ENCODE results near the gene TMEM243.

DNA sequence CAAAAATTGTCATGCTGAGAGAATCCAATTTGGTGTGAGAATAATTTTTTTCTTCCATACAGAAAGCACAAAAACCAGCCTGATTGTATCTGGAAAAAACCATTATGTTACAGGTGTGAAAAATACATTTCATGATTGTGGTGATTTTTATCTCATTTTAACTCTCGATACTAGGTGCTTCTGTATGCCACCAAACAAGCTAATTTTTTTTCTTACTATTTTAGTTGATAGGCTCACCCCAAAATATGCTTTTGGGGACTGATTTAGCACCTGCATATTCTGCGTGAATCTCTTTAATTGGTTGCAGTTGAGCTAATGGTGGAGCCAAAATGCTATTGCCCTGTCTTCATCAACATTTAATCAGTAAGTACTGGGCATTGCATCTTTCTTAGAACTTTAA is 65.4 kb downstream of the TMEM243 start:
- TF ChIP-seq, protein P1, sequence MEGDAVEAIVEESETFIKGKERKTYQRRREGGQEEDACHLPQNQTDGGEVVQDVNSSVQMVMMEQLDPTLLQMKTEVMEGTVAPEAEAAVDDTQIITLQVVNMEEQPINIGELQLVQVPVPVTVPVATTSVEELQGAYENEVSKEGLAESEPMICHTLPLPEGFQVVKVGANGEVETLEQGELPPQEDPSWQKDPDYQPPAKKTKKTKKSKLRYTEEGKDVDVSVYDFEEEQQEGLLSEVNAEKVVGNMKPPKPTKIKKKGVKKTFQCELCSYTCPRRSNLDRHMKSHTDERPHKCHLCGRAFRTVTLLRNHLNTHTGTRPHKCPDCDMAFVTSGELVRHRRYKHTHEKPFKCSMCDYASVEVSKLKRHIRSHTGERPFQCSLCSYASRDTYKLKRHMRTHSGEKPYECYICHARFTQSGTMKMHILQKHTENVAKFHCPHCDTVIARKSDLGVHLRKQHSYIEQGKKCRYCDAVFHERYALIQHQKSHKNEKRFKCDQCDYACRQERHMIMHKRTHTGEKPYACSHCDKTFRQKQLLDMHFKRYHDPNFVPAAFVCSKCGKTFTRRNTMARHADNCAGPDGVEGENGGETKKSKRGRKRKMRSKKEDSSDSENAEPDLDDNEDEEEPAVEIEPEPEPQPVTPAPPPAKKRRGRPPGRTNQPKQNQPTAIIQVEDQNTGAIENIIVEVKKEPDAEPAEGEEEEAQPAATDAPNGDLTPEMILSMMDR (conservative IDR thresholded peaks at IDR 0.05; ENCODE audit: low read depth, low read length), result no peak
- no peak for TF ChIP-seq RCOR1 (IDR thresholded peaks at IDR 0.05; ENCODE audit: insufficient replicate concordance, low read length)
- no peak for TF ChIP-seq POLR2A (IDR thresholded peaks at IDR 0.05; ENCODE audit: low read depth, low read length)
- TF ChIP-seq, protein P2, sequence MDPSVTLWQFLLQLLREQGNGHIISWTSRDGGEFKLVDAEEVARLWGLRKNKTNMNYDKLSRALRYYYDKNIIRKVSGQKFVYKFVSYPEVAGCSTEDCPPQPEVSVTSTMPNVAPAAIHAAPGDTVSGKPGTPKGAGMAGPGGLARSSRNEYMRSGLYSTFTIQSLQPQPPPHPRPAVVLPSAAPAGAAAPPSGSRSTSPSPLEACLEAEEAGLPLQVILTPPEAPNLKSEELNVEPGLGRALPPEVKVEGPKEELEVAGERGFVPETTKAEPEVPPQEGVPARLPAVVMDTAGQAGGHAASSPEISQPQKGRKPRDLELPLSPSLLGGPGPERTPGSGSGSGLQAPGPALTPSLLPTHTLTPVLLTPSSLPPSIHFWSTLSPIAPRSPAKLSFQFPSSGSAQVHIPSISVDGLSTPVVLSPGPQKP (IDR thresholded peaks at IDR 0.05; ENCODE audit: borderline replicate concordance, low read depth, low read length), result no peak
- TF ChIP-seq NFE2L2 (IDR thresholded peaks at IDR 0.05; ENCODE audit: low read depth, low read length), result no peak
- no peak for TF ChIP-seq CEBPB (IDR thresholded peaks at IDR 0.05; ENCODE audit: low read depth, low read length)

Measured in IMR-90 (cell line).